Fibroblast of the conjunctiva (primary cell): ENCODE measurements around the gene PFKP.

Source experiments
- DNase-seq: peaks from one replicate; pipeline ENCODE4 v3.0.0-alpha.2; 2010; ENCODE audit warnings: low read depth

PFKP gene

GRCh38 chr10:3071405-3072198 lies 4.3 kb downstream of the PFKP start:
- DNase-seq, result no peak

- DNase-seq, result no peak
These were observed 5.5 kb downstream of the PFKP start for GRCh38 chr10:3072641-3073360.

DNA sequence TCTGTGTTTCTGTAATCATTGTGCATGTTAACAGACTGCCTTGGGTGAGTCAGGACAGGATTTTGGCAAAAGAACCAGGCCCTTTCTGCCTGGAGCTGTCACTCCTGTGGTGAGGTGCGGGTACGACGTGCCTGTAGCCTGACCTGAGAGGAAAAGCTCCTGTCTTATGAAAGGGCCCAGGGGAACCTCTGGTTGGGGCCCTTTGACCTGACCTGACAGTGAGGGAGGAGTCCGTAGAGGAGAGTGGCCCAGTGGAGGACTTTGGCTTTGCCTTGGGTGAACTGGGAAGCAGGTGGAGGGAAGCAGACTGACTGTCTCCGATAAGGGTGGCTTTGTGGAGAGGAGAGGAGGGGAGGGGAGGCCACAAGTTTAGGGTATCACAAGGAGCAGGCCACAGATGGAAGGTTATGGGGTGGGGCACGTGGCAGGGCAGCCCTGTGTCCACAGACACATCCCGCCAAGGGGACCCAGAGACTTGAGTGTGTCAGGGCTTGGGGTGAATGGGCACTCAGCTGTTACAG lies 6.9 kb downstream of the PFKP start:
- no peak for DNase-seq

DNA sequence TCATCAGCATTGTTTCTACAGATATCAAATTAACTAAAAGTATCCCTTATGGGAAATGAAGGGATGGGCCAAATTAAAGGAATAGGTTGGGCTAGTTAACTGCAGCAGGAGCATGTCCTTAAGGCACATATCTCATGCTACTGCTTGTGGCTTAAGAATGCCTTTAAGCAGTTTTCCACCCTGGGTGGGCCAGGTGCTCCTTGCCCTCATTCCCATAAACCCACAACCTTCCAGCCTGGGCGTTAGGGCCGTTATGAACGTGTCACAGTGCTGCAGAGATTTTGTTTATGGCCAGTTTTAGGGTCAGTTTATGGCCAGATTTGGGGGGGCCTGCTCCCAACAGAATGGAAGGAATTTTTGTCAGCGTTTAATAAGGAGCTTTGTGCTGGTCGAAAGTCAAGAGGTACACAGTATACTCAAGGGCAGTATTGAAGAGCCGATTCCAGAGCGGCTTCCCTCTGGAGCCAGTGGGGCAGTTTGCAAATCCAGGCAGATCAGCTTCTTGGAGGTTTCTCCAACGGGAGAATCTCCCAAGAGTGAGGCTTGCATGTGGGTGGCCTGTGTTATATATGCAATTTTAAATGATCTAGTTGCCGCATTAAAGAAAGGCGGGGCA lies 7.7 kb downstream of the PFKP start:
- no peak for DNase-seq

- DNase-seq, result no peak
These were observed 8.8 kb downstream of the PFKP start for GRCh38 chr10:3076138-3076537.

DNA sequence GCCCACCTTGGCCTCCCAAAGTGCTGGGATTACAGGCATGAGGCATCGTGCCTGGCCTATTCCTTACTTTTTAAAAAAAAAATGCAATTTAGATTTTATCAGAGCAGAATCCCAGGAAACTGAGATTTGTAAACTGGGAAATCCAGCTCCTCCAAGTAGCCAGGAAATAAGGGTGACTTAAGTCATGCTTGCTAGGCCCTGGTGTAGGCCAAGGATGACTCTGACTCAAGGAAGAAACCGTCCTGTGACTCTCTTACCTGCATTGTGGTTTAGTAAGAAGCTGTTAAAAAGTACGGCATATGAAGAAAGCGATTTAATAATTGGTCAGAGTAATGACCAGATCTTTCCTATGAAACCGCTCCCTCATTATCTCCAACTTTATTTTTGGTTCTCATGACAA lies 10.2 kb downstream of the PFKP start:
- DNase-seq, result no peak

GRCh38 chr10:3077940-3078630 lies 10.7 kb downstream of the PFKP start:
- no peak for DNase-seq

- DNase-seq, result no peak
These were observed 14.1 kb downstream of the PFKP start for GRCh38 chr10:3081383-3081981.

DNA sequence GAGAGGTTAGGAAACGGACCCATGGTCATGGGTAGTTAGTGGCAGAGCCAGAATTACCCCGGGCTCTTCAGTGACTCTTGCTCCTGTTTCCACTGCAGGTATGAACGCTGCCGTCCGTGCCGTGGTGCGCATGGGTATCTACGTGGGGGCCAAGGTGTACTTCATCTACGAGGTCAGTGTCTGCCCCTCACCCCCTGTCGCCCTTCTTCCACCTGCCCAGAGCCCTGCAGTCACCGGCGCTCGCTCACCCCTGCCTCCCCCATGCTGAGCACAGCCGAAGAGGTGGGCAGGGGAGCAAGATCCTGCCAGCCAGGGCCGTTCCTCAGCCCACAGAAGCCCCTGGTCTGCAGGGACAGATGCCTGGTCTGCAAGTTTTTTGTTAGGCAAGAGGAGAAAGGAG lies 14.9 kb downstream of the PFKP start:
- no peak for DNase-seq

DNA sequence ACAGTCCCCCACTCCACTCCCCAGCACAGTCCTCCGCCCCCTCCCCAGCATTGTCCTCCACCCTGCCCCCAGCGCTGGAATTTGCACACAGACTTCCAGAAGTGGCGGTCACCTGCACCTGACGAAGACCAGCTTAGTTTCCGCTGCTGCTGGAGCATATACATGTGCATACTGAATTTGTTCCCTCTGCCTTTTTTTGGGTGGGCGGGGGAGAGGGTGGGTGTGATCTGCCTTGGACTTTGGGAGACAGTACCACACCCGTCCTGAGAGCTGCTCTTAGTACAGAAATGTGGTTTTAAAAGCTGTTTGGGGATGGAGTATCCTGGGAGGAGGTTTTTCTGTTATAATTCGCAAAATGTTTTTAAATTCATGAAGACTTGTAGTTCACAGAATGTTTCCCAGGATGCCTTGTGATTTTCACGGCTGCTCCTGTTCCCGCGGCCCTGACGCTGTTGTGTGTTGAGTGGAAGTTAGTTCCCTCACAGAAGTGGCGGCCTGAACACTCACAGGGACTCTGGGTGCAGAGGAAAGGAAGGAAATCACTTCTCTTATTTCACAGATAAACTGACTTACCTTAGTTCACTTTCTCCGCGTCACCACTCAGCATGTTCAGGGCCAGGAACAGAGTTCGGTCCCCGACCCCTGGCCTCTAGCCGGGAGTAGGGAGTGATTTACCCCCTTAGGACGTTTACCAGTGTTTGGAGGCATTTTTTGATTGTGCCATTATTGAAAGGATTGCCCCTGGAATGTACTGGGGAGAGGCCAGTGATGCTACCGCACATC lies 18.6 kb downstream of the PFKP start:
- no peak for DNase-seq

DNA sequence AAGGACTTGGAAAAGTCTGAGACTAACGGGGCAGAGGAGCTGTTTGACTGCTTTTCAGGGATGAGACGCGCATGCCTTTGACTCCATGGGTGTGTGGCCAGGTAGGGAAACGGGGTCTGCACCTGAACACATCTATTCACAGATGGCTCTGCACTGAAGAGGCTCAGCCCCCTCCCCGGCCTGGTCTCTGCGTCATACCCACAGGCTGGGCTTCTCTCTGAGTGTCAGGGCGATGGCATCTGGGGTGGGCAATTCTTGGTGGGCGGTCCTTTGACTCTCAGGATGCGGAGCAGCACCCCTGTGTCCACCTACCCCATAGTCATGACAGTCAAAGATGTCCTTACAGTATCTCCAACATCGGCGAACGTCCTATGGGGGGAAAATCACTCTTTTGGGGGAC lies 23.0 kb downstream of the PFKP start:
- no peak for DNase-seq

DNA sequence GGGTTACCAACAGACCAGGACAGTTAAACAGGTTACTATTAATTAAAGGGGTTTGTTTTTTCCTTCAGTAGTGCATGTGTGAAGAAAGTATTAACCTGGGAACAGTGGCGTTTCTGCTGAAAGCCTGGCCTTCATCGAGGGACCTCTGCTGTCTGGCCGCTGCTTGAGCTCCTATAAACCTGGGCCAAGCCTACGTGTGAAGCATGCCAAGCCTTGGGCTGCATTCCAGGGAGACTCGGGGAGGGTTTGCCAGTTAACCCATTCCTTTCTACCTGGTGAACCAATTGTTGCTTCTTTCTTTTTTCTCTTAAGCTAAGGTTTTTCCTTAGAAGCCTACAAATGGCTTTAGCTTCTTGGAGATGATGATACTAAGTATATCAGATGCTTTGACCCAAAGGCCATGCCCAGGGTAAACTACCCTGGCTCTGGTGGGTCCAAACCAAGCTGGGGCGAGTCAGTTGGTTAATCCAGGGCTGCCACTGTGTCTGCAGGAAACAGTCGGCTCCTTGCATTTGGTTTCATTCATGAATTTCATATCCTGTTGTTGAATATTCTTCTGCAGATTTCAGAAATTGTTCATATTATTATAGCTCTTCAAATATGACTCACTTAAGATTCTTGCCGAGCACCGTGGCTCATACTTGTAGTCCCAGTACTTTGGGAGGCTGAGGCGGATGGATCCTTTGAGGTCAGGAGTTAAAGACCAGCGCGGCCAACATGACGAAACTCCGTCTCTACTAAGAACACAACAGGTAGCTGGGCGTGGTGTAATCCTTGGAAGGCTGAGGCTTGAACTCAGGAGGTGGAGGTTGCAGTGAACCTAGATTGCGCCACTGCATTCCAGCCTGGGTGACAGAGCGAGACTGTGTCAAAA lies 23.8 kb downstream of the PFKP start:
- peak; percentile 55 for DNase-seq

GRCh38 chr10:3091921-3092320 lies 24.6 kb downstream of the PFKP start:
- DNase-seq, result no peak

DNA sequence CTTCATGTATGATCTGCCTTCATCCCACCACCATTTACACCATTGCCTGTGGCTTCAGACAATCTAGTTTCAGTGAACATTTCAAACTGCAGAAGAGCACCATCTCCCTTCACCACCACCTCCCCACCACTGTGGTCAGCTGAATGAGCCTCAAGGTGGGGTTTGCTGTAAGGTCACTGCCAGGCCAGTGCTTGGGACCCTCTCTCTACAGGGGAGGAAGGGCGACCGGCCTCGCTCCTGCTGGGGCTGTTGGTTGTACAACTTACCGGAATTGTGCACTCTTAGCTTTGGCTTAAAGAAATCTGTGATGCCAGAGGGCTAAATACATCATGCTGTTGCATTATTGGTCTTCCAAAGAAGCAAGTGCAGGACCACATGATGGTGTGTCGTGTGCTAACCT lies 26.6 kb downstream of the PFKP start:
- no peak for DNase-seq

- DNase-seq, result no peak
These were observed 27.3 kb downstream of the PFKP start for GRCh38 chr10:3094609-3095036.

DNA sequence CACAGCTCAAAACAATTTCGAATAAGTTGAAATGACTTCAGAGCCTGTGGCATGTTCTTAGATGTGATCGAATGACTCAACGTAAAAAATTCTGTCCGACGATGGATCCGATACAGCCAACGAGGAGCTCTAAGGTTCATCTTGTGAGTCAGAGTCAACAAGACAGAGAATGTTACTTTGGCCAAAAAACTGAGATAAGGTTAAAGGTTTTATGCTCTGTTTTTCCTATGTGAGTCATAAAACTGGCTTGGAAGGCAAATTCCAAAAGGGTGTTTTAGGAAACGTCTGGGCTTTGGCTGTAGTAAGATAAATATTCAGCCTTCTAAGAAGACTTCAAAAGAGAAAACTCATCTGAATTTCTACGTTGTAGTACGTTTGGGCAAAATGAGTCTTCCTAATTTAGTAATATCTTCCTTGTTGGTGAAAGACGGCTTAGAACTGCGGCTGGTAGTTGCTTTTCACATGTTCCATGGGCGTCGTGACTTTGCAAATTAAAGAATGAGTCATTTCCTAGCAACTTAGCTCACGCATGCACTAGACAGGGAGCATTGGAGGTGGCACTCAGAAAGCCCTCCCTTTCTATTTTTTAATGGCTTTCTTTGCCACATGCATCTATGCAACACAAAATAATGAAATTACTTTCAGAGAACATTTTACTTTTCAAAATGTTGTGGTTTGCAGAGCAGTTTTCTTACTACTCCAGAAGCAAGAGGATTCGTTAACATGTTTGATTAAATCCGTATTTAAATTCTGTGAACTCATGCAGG lies 28.2 kb downstream of the PFKP start:
- peak; percentile 97 for DNase-seq

DNA sequence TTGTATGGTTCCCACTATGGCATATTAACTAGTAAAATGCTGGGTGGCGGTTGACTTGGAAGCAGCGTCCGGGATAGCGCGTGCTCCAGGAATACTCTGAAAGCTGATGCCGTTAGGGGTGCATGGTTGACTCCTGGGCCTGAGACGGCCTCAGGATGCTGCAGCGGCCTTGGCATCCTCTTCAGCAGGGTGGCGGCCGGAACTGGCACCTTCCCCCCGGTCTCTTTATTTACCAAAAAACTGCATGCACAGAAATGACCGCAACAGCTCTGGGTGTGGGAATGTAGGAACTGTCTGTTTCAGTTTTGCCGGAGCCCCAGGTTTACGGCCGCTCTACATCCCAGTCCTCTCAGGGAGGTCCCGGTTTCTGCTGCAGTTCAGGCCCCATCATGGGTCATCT lies 28.8 kb downstream of the PFKP start:
- DNase-seq, result no peak

DNA sequence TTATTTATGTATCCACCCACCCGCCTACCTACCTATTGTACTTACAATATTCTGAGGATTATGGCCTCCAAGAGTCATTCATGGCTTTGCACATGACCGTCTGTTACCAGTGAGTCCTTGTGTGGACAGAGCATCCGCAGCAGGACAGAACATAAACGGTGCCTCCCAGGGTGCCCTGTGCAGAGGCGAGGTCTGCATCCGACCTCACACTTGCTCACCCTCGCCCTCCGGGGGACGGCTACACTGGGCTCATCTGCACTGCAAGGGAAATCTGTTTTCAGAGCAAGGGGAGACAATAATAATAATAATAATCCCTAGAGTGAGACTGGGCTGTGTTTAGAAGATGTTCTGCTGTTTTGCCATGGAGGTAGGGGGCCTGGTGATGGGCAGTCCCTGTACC lies 29.8 kb downstream of the PFKP start:
- no peak for DNase-seq

- no peak for DNase-seq
These were observed 31.3 kb downstream of the PFKP start for GRCh38 chr10:3098689-3099088.
